Sigmoid colon (tissue), 4 donors: ENCODE measurements around the gene NRP1.

Experiments used
- POLR2A ChIP-seq, 2 donors: fragments of 450-650 bp; IDR thresholded peaks; one replicate each; pipeline ENCODE4 v1.6.1; 2016; ENCODE audit warnings: antibody characterized with exemption in 2 of 2, mild to moderate bottlenecking in 2 of 2, moderate library complexity in 2 of 2
- POLR2AphosphoS5 ChIP-seq, 4 donors: sonication (generic); formaldehyde crosslinking; IDR thresholded peaks; one replicate each; pipeline ENCODE4 v1.6.1; 2017; ENCODE audit warnings: antibody characterized with exemption in 4 of 4
- TF ChIP-seq, protein P1 (sequence below), 4 experiments: fragments of 450-650 bp in 3 of 4; fragments of 200-600 bp in 1 of 4; IDR thresholded peaks; one replicate each; pipeline ENCODE4 v1.5.1; 2016 to 2019; ENCODE audit warnings: antibody characterized with exemption in 4 of 4, mild to moderate bottlenecking in 3 of 4, moderate library complexity in 2 of 4

DNA sequence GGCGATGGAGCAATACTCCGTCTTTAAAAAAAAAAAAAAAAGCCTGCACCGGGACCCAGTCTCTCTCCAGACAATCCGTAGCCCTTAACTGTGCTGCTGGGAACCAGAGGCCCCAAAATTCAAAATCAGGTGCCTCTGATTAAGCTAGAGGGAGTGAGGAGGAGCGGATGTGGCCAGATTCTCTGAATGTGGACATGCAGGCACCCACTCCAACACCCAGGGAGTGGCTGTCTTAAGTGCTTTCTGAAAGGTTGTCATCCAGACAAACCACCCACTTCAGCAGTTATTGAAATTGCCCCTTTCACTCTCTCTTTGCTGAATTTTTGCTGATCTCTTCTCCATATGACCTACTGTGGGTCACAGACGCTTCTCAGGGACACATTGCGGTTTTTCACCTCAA lies 14.2 kb downstream of the NRP1 start:
- TF ChIP-seq POLR2A (IDR thresholded peaks at IDR 0.05) (no peak), POLR2AphosphoS5 (IDR thresholded peaks at IDR 0.05) (no peak)
- TF ChIP-seq, protein P1, sequence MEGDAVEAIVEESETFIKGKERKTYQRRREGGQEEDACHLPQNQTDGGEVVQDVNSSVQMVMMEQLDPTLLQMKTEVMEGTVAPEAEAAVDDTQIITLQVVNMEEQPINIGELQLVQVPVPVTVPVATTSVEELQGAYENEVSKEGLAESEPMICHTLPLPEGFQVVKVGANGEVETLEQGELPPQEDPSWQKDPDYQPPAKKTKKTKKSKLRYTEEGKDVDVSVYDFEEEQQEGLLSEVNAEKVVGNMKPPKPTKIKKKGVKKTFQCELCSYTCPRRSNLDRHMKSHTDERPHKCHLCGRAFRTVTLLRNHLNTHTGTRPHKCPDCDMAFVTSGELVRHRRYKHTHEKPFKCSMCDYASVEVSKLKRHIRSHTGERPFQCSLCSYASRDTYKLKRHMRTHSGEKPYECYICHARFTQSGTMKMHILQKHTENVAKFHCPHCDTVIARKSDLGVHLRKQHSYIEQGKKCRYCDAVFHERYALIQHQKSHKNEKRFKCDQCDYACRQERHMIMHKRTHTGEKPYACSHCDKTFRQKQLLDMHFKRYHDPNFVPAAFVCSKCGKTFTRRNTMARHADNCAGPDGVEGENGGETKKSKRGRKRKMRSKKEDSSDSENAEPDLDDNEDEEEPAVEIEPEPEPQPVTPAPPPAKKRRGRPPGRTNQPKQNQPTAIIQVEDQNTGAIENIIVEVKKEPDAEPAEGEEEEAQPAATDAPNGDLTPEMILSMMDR (IDR thresholded peaks at IDR 0.05) = no peak
